Left forelimb (tissue), 1 donor: ENCODE data around the gene LSM12.
A peak's percentile ranks its signal among the peaks of the same experiment; 100 is the strongest.

ENCODE experiments used
- DNase-seq: peaks from one replicate; pipeline ENCODE4 v3.0.0-alpha.2; 2018; ENCODE audit warnings: low spot score

Gene LSM12

DNA sequence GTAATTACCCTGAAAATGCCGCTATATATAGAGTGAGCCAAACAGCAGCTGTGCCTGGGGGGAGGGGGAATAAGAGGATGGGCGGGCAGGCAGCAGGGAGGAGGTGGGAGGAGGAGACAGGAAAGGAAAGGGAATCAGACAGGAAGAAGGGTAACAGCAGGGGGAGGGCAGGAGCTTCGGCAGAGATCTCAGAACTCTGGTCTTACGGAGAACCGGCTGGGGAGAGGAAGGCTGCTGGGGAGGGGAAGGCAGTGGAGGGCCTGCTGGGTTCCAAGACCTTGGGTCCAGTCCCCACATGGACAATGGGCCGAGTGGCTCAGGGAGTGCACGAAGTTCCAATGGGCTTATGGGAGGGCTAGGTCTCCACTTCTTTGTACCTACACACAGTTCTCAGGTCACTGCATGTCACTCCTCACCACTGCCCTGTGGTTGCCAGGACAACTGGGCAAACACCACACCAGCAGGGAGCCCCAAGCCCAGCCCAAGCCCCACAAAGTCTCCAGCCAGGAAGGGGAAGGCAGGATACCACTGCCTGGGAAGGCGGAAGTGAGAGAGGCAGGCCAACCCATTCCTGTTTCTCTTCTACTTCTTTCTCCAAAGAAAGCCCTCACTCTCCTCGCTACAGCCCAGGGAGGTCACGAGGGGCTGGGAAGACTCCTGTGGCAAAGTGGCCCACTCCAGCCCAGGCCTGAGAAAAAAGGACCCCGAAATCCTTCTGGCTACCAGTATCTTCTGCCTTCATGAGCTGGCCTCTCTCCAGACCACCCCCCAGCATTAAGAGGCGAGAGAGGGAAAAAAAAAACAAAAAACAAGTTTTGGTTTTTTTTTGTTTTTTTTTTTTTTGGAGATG lies 29.4 kb upstream of the LSM12 start:
- peak; percentile 89 for DNase-seq

DNA sequence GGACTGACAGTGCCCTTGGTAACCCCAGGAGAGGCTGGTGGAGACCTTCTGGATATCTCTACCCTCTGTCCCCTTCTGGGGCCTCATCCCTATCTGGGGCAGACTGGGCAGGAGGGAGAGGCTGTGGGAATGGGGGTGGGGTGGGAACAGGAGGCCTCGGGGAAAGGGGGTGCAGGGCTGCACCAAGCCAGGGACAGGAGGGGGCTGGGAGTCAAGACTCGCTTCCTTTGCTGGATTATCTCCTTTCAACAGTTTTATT lies 28.8 kb upstream of the LSM12 start:
- no peak for DNase-seq

DNA sequence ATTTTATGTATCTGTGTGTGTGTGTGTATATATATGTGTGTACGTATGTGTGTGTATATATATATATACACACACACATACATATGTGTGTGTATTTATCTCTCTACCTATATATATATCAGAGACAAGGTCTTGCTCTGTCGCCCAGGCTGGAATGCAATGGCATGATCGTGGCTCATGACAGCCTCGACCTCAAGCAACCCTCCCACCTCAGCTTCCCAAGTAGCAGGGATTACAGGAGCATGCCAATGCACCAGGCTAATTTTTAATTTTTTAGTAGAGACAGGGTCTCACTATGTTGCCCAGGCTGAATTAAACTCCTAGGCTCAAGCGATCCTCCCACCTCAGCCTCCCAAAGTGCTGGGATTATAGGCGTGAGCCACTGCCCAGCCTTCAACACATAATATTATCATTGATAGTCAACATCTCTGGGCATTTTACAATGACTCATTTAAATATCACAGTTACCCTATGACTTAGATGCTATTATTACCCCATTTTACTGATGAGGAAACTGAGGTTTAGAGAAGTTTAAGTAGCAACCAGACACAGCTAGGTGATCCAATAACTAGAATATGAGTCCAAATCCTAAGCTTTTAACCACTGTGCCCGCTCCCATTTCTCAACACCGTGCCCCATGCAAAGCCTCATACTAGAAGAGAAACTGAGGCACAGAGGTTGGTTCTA lies 28.4 kb upstream of the LSM12 start:
- no peak for DNase-seq

DNA sequence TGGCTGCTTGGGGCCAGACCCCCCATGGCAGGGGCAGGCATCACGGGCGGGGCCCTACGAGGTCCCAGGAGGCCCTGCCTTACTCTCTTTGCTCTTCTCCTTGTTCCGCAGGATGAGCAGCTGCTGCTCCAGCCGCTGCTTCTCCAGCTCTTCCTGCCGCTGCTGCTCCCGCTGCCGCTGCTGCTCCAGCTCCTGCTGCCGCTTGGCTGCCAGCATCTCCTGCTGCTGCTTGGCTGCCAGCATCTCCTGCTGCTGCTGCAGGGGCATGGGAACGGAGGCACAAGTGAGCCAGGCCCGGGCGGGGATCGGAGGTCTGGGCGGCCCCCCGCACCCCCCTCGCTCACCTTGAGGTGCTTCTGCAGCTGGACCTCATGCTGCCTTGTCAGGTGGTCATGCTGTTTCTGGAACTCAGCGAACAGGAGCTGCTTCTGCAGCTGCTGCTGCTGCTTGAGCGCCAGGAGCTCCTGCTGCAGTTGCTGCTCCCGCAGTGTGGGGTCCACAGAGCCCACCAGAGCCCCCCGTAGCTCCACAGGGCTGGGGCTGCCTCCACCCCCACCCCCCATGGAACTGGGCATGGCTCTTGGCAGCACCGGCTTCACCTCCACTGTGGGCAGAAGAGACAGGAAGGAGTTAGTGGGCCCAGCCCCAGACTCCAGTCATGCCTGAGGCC lies 26.9 kb upstream of the LSM12 start:
- no peak for DNase-seq

DNA sequence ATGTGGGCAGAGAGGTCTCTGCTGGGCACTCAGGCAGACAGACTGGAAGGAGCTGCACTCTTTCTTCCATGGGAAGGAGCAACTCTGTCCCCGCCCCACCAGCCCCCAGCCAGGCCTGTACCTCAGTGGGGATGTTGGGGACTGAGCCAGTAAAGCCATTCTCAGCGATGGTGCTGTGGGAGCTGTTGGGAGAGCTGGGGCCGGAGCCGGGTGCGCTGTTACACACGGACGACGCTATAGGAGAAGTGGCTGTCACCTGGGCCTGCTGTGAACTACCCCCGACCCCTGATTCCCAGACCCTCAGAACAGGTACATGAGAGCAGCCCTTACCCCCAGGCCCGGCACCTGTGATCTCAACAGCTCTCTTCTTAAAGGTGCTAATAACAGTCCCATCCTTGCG lies 25.6 kb upstream of the LSM12 start:
- no peak for DNase-seq

DNA sequence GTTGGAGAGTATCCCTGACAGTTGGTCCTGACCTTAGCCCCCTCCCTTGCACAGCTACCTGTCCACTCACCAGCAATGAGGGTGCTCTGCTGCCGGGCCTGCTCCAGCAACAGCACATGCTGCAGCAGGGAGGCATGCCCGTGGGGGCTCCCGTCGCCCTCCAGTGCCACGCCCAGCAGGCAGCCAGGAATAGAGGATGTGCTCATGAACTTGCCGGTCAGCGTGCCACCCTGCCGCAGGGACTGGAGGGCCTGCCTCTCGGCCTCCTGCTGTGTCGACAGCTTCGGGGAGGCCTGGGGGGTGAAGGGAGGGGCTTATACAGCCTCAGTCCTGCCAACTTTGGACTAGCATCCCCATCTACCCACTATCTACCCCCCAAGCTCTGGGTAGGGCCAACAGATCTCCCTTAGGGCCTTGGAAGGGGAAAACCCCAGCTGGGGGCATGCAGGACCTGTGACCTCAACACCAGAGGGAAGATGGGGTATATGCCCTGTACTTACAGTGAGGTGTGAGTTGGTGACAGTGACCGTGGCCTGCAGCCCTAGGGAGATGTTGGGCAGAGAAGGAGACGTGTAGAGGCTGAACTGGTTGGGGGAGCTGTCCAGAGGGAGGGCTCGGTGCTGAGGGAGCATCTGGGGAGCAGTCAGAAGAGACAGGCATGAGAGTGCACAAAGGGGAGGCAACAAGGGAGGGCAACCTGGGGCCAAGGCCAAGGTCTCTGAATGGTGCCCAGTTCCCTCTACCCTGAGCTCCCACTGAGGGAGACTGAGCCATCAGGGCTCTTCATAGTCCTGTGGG lies 24.9 kb upstream of the LSM12 start:
- no peak for DNase-seq

DNA sequence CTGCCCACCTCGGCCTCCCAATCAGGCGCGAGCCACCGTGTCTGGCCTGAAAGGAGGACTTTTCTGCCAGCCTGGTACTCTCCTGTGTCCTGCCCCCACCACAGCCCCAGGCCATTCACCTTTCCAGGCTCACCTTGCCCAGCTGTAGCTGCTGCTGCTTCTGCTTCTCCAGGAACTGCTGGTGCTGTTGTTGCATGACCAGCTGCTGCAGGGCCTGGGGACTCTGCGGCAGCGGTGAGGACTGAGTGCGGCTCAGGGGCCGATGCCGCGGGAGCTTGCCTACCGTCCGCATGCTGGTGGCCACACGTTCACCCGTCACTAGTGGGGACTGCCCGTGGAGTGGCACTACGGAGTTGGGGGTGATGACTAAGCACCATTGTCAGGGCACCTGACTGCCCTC lies 21.8 kb upstream of the LSM12 start:
- DNase-seq: no peak

DNA sequence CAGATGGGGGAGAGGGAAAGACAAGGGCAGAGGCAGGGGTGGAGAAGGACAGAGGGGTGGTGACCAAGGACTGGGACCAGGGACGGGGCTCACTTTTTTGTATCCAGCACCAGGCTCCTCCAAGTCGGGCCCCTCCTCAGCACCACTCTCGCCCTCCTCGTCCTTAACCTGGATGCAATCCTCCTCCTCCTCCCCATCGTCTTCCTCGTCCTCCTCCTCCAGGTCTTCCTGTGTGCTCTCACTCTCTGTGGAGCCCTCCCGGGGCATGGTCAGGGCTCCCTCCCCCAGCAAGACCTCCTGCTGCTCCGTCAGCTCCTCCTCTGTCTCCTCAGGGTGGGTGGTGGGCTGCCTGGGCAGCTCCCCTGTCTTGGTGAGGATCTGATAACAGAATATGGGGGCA lies 20.8 kb upstream of the LSM12 start:
- DNase-seq: no peak

DNA sequence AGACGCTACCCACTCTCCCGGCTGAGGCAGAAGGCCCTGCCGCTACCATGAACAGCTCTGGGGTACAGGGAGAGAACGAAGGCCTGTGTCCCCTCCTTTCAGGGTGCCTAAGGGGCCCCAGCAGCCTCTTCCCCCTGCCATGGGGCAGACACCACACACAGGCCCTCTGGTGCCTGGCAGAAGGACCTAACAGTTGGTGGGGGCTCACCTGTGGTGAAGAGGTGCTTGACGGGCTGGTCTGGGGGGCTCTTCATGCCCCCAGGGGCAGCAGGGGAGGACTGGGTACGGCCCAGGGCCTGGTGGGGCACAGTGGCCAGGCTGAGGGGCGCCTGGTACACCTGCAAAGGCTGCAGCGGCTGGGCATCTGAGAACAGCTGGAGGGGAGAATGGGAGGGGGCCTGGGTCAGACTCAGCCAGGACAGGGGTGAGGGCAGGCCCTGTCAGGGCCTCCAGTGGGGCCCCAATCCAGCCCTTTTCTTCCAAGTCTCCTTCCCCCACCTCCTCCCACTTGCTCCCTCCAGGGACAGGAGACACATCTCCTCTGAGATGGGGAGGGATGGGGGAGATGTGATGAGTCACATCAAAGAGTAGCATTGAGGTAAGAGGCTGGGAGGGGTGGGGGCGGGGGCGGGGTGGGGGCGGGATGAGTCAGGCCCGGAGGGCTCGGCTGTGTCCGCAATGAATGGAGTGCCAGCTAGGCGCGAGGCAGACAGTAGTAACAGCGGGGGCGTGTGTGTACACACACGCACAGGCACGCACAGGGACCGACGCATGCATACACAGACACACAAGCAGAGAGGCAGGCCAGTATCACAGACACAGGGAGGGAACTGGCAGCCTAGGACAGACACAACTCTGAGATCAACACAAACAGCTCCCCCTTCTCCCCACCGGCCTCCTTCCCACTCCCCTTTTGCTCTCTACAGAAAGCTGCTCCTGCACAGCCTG lies 20.2 kb upstream of the LSM12 start:
- no peak for DNase-seq

DNA sequence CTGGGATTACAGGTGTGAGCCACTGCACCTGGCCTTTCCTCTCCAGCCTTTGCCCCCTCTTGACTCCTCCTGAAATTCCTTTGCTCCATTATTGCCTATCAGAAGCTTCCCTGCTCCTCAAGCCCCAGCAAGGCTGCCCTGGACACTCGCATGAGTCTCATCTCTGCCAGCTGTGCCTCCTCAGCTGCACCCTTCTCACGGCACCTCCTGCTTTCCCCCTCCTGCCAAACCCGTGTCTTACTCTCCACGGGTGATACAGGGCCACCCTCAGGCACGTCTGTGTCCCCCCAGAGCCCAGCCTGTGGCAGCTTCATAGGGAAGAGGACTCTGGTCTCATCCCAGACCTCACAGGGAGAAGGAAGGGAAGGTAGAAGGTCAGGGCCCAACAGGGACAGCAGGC lies 19.4 kb upstream of the LSM12 start:
- DNase-seq: no peak

DNA sequence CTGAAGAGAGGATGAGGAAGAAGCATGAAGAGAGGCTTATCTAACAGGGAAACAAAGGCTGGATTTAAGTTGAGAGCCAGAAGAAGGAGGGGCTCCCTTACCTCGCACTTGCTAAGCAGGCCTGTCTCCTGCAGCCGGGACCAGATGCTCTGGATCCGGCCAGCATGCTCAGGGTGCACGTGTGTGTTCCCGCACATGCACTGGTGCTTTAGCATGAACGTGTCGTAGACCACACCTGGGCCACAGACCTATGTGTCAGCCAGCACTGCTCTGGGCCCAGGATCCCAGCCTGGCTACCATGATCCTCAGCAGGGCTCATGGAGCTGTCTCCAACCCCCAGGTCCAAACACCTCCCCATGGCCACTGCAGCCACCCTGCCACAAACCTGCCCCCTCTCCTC lies 18.4 kb upstream of the LSM12 start:
- DNase-seq: no peak

DNA sequence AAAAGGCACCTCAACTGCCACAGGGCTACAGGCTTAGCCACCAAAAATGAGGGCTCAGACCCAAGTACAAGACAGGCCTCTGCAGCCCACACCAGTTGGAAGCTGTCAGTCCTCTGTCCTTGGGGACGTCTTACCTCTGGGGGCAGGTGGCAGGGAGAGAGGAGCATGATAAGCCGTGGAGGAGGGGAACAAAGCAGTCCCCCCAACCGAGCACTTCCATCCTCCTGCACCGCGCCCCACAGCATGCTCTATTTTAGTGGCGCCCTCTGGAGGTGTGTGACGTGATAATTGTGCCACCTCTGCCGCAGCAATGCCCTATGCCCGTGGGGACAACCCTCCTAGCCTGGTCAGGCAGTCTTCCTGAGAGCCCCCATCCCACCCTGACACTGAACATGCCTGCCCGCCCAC lies 17.7 kb upstream of the LSM12 start:
- DNase-seq: no peak

DNA sequence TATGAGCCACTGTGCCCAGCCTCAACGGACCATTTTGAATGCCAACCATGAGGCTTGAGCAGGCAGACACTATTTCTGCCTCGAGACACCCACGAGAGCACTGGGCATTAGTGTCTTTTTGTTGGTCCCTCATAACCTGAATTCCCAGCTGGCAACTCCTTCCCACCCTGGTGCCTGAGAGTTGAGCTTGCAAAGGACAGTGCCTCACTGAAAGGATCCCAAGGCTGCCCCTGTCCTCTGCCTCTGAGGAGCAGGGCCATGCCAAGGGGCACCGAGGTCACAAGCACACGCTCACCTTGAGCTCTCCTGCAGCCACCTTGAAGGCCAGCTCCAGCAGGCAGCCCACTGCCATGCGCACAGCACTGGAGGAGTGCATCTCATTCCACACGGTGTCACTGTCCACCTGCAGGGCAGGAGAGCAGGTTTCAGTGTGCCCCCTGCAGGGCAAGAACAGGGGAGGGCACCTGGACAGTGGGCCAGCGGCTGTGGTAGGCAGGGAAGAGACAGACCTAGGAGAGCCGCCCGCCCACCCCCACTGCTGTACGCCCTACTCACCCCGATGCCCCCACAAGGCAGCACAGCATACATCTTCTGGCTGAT lies 16.9 kb upstream of the LSM12 start:
- DNase-seq: no peak

DNA sequence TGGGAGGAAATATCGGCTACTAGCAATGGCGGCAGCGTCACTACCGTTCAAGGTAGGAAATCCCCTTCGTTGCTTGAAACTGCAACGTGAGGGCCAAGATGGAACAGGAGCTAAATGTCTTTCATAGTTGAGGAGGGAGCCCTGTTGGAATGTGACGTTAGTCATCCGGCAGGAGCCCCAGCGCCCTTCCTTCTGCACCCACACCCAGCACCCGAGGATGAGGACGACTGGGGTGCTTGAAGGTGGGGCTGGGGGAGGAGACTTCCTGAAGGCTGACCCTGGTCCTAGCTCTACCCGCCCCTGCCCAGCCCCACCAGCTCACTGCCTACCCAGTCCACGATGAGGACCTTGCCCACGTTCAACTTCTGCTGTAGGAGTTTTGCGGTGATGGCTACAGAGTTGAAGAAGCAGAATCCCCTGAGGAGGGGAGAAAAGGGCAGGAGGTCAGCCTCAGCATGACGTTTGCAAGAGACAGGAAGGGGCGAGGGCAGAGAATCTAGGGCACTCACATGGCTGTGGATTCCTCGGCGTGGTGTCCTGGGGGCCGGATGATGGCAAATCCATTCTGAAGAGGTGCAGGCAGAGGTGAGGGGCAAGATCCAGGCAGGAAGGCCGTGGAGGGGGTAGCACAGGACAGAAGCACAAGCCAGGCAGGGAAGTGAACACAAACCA lies 15.9 kb upstream of the LSM12 start:
- DNase-seq: no peak

DNA sequence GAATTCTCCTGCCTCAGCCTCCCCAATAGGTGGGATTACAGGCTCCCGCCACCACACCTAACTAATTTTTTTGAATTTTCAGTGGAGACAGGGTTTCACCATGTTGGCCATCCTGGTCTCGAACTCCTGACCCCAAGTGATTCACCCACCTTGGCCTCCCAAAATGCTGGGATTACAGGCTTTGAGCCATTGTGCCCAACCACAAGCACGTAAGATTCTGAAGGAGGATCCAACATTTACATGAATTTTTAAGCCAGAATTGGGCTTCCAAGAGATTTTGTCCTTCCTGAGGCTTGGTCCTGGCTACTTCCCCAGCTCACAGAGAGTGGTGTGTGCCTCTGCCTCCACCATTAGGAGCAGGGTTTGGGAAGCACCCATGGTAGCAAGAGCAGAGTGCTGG lies 15.2 kb upstream of the LSM12 start:
- no peak for DNase-seq

DNA sequence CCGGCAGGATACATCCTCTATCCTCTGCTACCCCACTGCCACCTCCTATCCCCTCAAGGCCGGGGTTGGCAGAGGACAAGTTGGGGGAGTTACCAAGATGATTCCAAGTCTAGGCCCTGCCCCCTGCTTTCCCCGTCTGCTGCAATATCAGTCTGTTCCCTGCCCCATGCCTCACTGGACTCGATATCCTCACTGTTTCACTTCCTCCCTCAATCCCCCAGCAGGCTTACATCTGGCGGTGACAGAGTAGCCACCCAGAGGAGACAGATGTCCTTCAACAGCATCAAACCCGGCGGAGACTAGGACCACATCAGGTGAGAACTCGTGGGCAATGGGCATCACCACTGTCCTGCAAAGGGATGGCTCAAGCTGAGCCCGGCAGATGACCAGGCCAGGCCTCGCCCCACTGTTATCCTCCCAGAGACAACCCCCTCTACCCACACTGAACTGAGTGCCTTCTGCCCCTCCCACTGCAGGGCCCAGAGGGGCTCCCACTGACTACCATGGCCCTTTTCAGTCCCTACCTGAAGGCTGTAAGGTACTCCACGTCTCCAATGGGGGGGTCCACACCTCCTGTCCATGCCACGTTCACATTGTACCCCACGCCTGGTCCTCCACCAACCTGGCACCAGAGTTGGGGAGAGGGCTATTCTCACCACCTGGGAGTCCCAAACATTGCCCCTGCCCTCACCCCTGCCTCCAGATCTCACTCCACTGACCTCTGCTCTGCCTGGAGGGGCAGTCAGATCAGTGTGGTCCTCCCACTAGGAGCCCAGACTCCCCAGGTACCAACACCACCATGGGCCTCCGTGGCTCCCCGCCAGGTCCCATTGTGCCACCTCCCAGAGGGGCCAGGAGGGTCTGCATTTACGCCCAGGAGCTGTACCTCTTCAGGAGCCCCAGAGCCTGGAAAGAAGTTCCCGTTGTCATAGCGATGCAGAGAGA lies 13.7 kb upstream of the LSM12 start:
- DNase-seq: no peak

DNA sequence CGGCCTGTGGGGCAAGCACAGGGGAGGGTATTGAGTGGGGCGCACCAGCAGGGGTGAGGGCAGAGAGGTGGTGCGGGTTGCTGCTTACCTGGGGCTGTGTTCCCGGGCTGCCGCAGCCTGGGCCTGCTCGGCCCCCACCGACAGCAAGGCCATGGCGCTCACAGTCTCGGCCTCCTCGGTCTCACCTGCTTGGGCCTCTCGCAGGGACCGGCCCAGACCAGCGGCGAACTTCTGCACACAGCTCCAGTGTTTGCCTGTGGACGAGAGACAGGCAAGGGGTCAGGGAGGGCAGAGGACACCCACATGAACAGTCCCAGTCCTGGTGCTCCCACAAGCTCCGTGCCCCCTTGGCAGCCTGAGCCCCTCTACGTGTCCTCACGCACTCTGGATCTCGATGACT lies 11.9 kb upstream of the LSM12 start:
- no peak for DNase-seq

DNA sequence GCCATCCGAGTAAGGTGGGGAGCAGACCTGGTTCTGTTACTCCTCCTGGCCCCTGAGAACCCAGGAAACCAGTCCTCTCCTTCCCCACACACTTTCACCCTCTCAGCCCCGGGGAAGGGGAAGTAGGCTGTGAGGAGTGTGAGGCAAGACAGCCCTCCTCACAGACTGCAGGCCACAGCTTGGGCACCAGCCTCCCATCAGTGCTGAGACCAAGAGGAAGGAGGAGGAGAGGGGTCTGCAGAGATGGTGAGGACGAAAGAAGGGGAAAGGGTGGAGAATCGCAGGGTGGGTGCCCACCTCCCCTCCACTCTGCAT lies 11.1 kb upstream of the LSM12 start:
- DNase-seq: no peak
